IPS-15b (cell line): ENCODE data around the gene RNF114.
"Not testable (repeated sequence)": the region's sequence is repeated elsewhere in the genome, so short reads cannot be mapped to it uniquely, and the experiment has no call there.

Experiments used
- H3K27me3 ChIP-seq: one replicate; pipeline ENCODE4 v1.6.1; 2013; ENCODE audit warnings: low read length; ENCODE audit not compliant: control insufficient read depth, insufficient read depth
- H3K36me3 ChIP-seq: one replicate; pipeline ENCODE4 v1.6.1; 2013; ENCODE audit warnings: low read length; ENCODE audit not compliant: control insufficient read depth, insufficient read depth
- H3K4me1 ChIP-seq: one replicate; pipeline ENCODE4 v1.6.1; 2013; ENCODE audit warnings: mild to moderate bottlenecking, low read length; ENCODE audit not compliant: control insufficient read depth, insufficient read depth
- H3K4me3 ChIP-seq: one replicate; pipeline ENCODE4 v1.5.1; 2013; ENCODE audit warnings: low read depth, low read length
- H3K9ac ChIP-seq: one replicate; pipeline ENCODE4 v1.6.1; 2013; ENCODE audit warnings: low read depth, mild to moderate bottlenecking, low read length
- H3K9me3 ChIP-seq: one replicate; pipeline ENCODE4 v1.6.1; 2013; ENCODE audit warnings: mild to moderate bottlenecking, low read length; ENCODE audit not compliant: control insufficient read depth, insufficient read depth

Gene RNF114

DNA sequence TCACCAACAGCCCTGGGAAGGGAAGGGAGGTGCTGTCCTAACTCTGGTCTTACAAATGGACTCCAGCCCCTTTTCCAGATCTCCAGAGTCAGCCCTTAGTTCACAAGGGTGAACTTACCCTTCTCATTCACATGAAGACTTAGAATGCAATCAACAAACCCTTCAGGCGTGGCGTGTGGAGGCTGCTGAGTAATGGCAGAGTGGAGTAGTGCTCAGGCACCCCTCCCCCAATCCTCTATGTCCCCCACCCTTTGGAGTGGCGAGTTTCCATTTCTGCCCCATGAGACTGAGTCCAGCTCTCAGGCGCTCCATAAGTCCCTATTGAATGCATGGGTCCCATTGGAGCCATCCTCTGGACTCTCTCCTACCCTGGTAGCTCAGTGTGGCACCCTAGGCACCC lies 49.9 kb downstream of the RNF114 start:
- peaks cover 26% of the 10 kb centered on the region for H3K4me1 ChIP-seq
- H3K36me3 ChIP-seq: peaks cover 19% of the 10 kb centered on the region
- H3K9ac ChIP-seq: no peak overlapping the region
- H3K4me3 ChIP-seq: no peak overlapping the region
- H3K9me3 ChIP-seq: no peaks in the 10 kb centered on the region
- peaks cover 11% of the 10 kb centered on the region for H3K27me3 ChIP-seq

DNA sequence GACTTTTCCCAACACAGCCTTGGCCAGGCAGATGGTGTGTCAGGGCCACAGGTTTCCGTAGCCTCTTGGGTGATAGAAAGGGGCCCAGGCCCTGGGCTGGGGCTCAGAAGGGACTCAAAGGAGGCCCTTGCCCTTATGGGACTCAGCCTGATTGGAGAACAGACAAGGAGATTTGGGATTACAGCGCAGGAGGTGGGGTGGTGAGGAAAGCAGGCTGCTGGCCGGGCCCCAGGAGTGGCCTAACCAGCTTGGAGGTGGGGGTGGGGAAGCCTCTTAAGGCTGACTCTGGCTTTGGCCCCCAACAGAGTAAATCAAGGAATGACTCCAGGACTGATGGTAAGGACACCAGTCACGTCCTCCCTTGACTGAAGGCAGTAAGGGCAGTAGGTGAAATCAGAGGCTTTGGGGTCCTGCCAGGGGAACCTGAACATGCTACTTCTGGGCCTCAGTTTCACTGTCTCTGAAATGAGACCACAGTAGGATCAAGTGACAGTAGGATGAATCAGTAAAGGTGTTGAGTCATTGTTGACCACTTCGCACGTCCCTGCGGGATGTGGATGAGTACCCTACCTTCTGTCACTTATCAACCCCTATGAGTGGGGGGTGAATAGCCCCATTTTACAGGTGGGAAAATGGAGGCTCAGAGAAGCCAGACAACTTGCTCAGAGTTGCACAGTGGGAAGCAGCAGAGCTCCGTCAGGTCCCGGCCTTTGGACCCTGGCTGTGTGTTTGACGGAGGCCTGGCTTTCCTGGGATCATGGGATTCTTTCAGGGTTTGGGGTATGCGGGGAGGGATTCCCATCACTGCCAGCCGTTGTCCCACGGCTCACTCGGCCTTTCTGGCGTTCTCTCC lies 51.0 kb downstream of the RNF114 start:
- Histone ChIP-seq H3K27me3 (peaks cover under 1% of the 10 kb centered on the region), H3K4me1 (peaks cover 24% of the 10 kb centered on the region), H3K4me3 (no peak overlapping the region), H3K9ac (no peak overlapping the region), H3K9me3 (no peaks in the 10 kb centered on the region), H3K36me3 (peaks cover 19% of the 10 kb centered on the region)

DNA sequence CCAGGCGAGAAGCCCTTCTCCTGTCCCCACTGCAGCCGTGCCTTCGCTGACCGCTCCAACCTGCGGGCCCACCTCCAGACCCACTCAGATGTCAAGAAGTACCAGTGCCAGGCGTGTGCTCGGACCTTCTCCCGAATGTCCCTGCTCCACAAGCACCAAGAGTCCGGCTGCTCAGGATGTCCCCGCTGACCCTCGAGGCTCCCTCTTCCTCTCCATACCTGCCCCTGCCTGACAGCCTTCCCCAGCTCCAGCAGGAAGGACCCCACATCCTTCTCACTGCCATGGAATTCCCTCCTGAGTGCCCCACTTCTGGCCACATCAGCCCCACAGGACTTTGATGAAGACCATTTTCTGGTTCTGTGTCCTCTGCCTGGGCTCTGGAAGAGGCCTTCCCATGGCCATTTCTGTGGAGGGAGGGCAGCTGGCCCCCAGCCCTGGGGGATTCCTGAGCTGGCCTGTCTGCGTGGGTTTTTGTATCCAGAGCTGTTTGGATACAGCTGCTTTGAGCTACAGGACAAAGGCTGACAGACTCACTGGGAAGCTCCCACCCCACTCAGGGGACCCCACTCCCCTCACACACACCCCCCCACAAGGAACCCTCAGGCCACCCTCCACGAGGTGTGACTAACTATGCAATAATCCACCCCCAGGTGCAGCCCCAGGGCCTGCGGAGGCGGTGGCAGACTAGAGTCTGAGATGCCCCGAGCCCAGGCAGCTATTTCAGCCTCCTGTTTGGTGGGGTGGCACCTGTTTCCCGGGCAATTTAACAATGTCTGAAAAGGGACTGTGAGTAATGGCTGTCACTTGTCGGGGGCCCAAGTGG lies 51.9 kb downstream of the RNF114 start:
- no peak overlapping the region for H3K9ac ChIP-seq
- peaks cover 24% of the 10 kb centered on the region for H3K4me1 ChIP-seq
- no peaks in the 10 kb centered on the region for H3K27me3 ChIP-seq
- peaks cover 19% of the 10 kb centered on the region for H3K36me3 ChIP-seq
- H3K9me3 ChIP-seq: no peaks in the 10 kb centered on the region
- H3K4me3 ChIP-seq: no peak overlapping the region

DNA sequence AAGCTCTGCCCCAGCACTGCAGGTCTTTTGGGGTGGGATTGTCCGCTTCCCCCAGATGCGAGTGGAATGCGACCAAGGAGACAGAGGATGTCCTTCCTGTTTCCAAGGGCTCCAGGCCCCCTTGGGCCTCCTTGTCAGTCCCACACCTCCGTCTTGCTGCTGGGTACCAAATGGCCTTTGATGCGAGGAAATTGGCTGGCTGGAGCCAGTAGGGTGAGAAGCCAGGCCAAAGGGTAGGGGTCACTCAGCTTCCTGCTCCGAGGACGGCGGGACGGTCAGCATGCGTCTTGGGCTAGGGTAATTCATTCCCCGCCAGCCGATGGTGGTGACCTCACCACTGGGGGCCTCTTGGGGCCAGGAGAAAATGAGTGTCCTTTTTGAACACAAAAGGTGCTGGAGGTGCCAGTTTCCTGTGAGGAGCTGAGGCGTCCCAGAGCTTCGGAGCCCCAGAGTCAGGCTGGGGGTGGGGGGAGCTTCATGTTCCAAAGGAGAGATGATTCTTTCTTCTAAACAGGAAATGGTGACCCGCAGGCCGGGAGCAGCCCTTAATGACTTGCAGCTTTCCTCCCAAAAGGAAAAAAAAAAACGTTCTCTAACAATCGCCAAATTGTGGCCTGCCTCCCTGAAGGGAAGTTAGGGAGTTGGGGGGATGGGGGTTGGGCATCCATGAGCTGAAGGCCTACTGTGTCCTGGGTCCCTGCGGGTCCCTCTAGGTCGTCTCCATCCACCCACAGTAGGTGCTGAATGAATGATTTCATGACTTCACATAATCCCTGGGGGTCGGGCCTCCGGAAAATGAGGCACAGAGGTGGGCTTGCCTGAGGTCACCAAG lies 53.3 kb downstream of the RNF114 start:
- H3K4me1 ChIP-seq: peaks cover 24% of the 10 kb centered on the region
- H3K9ac ChIP-seq: no peak overlapping the region
- H3K36me3 ChIP-seq: peaks cover 13% of the 10 kb centered on the region
- H3K9me3 ChIP-seq: no peaks in the 10 kb centered on the region
- H3K27me3 ChIP-seq: no peaks in the 10 kb centered on the region
- H3K4me3 ChIP-seq: no peak overlapping the region

DNA sequence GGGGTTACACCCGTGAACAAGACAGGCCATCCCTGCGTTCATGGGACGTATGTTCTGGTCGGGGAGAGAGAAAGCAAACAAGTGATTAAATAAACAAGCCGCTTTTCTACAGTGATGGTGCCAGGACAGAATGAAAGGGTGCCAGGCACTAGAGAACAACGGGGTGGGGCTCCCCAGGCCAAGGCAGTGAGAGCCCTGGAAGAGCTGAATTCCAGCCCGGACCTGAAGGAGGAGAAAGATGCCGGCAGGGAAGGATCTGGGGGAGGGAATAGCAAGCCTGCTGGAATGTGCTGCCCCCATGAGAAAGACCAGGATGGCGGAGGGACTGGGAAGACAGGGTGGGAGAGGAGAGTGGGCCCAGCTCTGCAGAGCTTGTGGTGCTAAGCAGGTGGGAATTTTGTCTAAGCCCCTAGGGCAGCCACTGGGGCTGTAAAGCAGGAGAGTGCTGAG lies 54.1 kb downstream of the RNF114 start:
- Histone ChIP-seq H3K9me3 (no peaks in the 10 kb centered on the region), H3K27me3 (no peaks in the 10 kb centered on the region), H3K4me1 (peaks cover 24% of the 10 kb centered on the region), H3K36me3 (peaks cover 13% of the 10 kb centered on the region), H3K9ac (no peak overlapping the region), H3K4me3 (no peak overlapping the region)

DNA sequence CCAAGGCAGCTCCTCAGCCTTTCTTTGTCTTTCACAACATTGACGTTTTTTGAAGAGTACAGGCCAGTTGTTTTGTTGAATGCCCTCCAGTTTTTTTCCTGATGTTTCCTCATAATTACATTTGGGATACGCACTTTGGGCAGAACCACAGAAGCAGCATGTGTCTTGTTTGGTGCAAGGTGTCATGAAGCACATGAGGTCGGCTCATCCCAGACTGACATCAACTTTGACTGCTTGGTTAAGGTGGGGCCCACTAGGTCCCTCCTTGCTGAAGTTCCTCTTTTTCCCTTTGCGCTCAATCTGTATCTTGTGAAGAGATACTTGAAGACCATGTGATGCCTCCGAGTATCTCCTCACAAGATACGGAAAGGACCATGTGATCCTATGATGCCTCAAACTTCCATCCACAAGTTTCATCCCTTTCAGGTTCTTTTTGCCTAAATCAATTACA lies 57.1 kb downstream of the RNF114 start:
- Histone ChIP-seq H3K4me1 (peaks cover 17% of the 10 kb centered on the region), H3K4me3 (no peak overlapping the region), H3K9me3 (no peaks in the 10 kb centered on the region), H3K27me3 (no peaks in the 10 kb centered on the region), H3K9ac (no peak overlapping the region), H3K36me3 (peaks cover 3% of the 10 kb centered on the region)

DNA sequence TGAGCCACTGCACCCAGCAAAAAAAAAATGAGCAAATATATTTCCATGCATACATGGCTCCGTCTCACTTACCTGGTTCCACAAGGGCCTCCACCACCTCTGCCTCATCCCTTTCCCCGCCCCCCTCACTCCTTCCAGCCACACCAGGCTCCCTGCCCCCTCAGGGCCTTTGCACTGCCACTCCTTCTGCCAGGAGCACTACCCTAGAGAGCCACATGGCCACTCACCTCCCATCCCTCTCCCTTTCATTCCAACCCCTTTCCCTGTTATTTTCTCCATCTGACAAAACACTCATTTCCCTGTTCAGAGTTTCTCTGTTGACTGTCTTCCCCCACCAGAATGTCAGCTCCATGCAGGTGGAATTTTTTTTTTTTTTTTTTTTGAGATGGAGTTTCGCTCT lies 59.4 kb downstream of the RNF114 start:
- H3K9ac ChIP-seq: no peak overlapping the region
- H3K4me3 ChIP-seq: no peak overlapping the region
- no peaks in the 10 kb centered on the region for H3K9me3 ChIP-seq
- no peaks in the 10 kb centered on the region for H3K36me3 ChIP-seq
- peaks cover 2% of the 10 kb centered on the region for H3K4me1 ChIP-seq
- no peaks in the 10 kb centered on the region for H3K27me3 ChIP-seq

DNA sequence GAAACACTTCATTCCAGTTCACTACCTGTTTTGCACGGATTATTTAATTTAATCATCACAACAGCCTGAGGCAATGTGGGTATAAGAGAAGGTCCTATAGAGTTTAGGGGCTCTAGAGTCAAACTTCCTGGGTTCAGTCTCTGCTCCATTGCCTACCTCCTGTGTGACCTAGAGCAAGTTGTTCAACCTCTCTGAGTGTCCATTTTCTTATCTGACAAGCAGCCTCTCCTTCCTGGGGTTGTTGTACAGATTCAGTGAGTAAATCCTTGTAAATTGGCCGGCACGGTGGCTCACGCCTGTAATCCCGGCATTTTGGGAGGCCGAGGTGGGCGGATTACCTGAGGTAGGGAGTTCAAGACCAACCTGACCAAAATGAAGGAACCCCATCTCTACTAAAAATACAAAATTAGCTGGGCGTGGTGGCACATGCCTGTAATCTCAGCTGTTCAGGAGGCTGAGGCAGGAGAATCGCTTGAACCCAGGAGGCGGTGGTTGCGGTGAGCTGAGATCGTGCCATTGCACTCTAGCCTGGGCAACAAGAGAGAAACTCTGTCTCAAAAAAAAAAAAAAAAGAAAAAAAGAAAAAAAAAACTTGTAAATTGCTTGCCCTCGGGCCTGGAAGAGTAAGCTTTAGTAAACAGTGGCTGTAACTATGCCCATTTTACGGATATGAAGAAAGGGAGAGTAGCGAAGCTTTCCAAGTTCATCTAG lies 62.4 kb downstream of the RNF114 start:
- H3K9ac ChIP-seq, H3K4me1 ChIP-seq, H3K27me3 ChIP-seq, H3K9me3 ChIP-seq, H3K36me3 ChIP-seq, H3K4me3 ChIP-seq: not testable (repeated sequence)

DNA sequence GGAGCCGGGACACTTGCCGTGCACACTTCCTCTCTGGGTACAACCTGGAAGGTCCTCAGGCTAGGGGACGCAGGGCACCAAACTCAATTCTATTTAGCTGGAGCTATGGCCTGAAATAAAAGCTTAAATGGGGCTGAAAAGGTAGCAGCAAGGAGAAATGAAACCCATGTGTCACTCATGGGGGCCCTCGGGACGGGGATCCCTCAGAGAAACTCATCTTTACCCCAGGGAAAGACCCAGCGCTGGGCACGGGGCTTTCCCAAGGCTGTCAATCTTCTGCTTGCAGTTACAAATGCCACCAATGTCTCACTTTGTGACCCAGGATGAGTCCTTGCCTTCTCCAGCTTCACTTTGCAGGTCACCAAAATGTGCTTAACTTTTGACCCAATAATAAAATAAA lies 63.1 kb downstream of the RNF114 start:
- Histone ChIP-seq H3K4me1 (no peaks in the 10 kb centered on the region), H3K27me3 (no peaks in the 10 kb centered on the region), H3K4me3 (no peak overlapping the region), H3K36me3 (no peaks in the 10 kb centered on the region), H3K9me3 (no peaks in the 10 kb centered on the region), H3K9ac (no peak overlapping the region)

DNA sequence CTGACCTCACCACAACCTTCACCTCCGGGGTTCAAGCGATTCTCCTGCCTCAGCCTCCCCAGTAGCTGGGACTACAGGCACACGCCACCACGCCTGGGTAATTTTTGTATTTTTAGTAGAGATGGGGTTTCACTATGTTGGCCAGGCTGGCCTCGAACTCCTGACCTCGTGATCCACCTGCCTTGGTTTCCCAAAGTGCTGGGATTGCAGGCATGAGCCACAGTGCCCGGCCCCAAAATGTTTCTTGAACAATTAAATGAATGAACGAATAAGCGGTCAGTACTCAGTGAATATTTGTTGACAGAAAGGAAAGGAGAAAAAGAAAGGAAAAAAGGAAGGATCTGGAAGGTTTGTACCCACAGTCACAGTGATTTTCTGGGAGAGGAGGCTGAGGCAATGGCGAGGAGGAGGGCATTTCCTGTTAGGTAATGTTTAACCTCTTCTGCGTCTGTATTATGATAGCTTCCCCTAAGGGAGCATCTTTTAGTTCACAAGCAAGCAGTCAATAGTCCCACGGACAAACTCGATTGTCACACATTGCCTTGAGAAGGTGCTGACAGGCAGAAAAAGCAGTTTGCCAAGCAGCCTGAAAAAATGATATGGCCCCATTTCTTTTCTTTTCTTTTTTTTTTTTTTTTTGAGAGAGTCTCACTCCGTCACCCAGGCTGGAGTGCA lies 64.5 kb downstream of the RNF114 start:
- not testable (repeated sequence) for H3K4me1 ChIP-seq, H3K4me3 ChIP-seq, H3K9ac ChIP-seq, H3K27me3 ChIP-seq, H3K9me3 ChIP-seq, H3K36me3 ChIP-seq
